Brain pericyte (primary cell): ENCODE data around the gene ZNF630.
"Not testable (repeated sequence)": the region's sequence is repeated elsewhere in the genome, so short reads cannot be mapped to it uniquely, and the experiment has no call there.

Experiments
- DNase-seq: peaks from one replicate; pipeline ENCODE4 v3.0.0-alpha.2; 2012; ENCODE audit warnings: low read depth, low spot score

The ZNF630 gene

DNA sequence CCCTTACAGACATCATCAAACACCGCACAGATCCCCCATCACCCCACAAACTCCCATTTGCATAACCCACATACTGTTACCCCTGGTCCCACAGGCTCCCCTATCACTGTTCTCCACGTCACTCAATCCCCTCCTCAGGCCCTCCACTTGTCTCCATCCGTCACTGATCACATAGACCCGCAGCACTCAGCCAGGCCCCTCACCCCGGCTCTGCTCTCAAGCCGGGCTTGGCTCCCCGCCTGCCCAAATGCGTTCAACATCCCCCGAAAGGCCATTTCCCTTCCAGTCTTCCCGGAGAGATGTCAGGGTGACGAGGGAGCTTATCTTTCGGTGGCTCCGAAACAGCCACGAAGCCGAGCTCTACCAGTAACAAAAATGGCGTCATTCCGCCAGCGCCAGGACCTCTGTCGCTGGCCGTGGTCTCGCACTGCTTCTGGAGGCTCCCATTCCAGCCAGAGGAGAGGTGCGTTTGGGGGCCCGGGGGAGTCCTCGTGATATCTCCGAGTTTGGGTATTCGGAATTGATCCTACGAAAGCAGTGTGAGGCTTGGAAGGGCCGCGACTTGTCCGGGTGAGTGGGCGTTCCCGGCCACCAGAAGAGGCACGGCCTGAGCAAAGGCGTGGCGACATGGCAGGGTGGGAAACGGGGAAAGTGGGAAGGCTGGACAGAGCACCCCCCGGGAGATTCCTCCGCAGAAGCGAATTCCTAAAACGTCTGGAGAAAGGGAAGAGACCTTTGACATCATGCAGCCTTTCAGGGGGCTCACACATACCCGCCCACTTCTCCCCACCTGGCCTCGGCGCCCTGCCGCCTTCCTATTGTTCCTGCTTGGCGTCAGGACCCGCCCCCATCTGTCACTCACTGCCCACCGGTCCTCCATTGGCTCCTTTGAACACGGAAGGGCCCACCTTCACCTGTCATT is at the start of gene ZNF630:
Gene ZNF630 (minus strand): TSS at position 577 of the 922 bp plus-strand sequence. CDS start 4,754 bp downstream, outside the sequence.
- no peak for DNase-seq

DNA sequence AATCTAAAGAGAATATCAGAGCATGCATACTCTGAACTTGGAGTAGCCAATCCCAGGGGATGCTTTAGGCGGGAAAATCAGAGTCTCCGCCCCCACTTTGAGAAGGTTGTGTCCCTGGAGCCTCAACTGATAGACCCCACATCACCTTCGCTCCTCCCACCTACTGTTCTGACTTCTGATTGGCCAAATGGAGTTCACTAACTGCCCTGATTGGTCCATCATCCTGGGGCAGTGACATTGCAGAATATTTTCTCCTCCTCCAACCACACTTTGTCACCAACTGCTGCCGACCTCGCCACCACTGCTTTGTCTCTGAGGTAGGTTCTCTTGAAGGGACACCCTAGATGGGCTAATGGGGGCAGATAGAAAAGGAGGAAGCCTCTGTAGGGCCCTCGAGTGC is 36.3 kb upstream of the ZNF630 start:
- DNase-seq, result no peak

DNA sequence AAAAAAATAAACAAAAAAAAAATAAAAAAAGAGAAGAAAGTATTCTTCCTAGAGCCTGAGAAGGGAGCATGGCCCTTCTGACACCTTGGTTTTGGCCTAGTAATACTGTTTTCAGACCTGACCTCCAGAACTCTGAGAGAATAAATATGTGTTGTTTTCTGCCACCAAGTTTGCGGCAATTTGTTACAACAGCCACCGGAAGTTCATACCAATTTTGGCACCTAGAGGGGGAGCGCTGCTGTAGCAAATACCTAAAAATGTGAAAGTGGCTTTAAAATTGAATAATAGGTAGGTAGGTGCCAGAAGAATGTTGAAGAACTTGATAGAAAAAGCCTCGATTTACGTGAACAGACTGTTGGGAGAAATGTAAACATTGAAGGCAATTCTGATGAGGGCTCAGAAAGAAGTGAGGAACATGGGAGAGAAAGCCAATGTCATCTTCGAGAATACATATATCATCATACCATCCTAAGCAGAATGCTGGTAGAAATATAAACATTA is 31.5 kb upstream of the ZNF630 start:
- no peak for DNase-seq

DNA sequence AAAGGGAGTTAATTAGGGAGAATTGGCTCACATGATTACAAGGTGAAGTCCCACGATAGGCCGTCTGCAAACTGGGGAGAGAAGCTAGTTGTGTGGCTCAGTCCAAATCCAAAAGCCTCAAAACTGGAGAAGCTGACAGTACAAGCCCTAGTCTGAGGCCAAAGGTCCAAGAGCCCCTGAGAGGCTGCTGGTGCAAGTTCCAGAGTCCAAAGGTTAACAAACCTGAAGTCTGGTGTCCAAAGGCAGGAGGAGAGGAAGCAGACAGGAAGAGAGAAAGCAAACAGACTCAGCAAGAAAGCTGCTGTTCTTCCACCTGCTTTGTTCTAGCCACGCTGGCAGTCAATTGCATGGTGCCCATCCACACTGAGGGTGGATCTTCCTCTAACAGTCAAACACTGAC is 30.0 kb upstream of the ZNF630 start:
- DNase-seq, result no peak

DNA sequence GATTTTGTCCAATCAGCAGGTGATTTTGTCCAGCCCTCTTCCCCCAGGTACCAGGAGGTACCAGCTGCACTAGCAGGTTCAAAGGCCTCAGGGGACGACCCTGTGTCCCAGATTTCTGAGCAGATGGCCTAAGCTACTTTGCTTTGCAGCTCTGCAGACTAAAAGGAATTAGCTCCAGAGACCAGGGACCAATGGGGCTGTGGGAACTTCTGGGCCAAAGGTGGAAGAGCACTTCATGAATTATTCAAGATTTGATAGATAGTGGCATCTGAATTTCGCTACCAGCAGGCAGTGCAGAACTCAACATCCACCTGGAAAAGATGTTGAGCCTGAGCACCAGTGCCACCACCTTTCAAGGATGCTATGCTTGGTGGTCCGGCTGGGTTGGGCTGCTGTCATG is 21.1 kb upstream of the ZNF630 start:
- not testable (repeated sequence) for DNase-seq

DNA sequence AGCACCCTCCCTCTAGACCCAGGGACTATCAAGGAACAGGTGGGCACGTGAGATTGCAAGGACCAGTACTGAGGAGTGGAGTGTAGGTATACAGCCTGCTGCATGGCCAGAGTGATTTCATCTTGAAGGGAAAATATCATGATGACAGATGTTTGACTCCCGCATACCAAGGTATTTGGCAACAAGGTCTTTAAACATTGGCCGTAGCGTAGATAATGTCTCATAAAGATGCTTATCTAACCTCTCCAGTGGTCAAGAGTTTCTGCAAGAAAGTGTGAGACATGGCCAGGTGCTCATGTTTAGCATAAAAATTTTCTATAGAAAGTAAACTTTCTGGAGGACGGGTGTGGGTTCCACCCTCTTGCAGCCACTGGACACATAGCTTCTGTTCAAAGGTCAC is 18.7 kb upstream of the ZNF630 start:
- DNase-seq, result no peak

DNA sequence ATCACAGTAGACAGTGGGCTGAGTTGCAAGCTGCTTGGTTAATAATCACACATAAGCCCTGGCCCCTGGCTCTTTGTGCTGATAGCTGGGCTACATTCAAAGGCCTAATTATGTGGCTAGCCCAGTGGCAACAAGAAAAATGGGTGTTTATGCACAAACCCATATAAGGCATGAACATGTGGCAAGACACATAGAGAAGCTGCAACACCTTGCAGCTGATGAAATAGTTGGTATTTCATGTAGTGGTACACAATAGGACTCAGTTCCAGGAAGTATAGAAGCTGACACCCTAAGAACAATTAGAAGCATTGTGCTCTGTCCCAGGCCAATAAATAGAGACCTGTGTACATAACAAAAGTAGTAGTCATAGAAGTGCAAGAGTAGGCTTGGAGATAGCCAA is 14.6 kb upstream of the ZNF630 start:
- DNase-seq, result no peak

DNA sequence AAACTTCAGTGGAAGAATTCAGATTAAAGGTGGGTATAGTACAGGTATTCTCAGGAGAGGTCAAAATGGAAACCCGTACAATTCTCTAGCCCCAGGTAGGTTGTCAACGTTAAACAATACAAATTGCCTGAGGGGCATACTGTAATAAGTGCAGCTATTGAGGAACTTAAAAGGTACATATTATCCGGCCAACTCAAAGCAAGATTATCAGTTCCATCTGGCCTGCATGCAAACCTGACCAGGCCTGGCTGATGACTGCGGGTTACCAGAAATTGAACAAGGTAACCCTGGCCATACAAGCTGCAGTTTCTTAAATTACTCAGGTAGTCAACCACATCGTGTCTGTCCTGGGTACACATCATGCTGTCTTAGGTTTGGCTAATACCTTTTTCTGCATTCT is 12.3 kb upstream of the ZNF630 start:
- DNase-seq, result no peak

DNA sequence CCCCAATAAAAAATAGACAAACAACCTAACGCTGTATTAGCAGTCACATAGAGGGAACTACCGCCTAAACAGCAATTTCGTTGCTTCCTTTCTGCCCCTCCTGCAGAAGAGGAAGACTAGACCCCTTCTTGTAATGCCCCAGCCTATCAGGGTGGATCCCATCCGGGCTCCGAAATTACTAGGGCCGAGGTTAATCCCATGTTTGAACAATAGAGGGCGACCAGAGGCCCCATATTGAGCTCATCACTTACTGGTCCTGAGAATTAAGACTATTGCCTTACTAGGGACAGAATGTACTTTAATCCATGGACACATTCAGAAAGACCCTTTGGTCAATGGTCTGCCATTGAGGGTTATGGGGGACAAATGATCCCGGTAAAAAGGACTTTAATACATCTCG is 11.8 kb upstream of the ZNF630 start:
- DNase-seq, result no peak

DNA sequence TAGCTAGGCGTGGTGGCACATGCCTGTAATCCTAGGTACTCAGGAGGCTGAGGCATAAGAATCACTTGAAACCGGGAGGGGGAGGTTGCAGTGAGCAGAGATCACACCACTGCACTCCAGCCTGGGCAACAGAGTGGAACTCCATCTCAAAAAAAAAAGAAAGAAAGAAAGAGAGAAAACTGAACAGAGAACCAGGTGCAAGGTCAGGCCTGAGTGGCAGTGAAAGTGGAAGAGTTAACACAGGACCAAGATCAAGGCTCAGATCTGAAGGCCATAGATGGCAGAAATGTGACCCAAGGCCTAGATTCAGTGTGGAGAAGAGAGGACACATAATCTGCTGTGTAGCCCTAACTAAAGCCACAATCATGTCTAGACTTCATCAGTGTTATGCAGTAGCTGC is 4.9 kb upstream of the ZNF630 start:
- DNase-seq, result no peak

DNA sequence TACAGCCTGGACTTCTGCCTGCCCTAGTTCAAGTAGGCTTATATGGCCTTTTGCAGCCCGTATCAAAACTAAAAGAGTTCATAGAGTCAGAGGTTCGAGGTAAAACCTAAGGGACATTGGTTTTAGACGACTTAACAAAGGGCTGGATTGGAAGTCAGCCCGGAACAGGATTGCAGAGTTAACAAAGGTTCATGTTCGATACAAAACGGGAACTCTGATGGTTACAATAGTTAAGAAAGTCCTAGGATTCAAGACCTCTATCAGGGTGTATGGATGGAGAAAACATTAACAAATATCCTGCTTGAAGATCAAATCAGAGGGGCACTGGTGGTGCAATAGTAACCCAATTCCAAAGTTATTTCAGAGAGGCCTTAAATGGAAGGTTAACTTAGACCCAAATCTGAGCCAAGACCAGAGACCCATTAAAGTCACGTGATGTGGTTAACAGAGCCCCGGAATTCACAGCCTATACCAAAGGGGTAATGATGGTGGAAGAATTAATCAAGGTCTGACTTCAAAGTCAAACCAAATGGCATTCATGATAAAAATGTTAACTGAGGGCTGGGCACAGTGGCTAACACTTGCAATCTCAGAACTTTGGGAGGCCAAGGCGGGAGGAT is 656 bp upstream of the ZNF630 start:
- DNase-seq, result no peak

DNA sequence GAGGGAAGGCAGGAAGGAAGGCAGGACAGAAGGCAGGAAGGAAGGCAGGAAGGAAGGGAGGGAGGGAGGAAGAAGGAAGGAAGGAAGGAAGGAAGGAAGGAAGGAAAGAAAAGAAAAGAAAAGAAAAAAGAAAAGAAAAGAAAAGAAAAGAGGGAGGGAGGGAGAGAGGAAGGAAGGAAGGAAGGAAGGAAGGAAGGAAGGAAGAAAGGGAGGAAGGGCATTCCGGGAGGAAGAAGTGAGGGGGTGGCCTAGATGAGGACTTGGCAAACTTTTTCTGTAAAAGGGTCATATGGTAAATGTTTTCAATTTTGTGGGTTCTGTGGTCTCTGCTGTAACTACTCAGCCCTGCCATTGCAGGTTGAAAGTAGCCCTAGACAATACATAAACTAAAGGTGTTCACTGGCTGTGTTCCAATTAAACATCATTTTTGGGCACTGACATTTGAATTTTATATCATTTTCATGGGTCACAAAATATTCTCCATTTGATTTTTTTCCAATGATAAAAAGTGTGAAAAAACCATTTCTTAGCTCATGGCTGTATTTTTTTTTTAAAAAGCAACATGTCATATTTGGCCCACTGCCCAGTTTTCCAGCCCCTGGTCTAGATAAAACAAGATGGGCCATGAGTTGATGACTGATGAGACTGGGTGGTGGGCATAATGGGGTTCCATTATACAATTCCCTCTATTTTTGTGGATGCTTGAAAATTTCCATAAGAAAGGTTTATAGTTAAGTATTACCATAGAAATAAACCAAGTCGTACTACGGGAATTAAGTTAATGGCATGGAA is 3.1 kb downstream of the ZNF630 start:
- DNase-seq, result no peak

DNA sequence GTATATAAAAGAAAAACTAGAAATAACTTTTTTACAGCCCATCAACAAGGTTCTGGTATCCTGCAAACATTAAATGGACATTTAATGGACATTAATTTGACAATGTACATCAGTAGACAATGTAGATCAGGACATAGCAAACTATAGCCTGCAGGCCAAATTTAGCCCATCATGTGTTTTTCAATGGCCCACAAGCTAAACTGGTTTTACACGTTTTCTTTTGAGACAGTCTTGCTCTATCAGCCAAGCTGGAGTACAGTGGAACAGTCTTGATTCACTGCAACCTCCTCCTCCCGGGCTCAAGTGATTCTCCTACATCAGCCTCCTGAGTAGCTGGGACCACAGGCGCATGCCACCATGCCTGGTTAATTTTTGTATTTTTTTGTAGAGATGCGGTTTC is 7.2 kb downstream of the ZNF630 start:
- DNase-seq, result no peak

DNA sequence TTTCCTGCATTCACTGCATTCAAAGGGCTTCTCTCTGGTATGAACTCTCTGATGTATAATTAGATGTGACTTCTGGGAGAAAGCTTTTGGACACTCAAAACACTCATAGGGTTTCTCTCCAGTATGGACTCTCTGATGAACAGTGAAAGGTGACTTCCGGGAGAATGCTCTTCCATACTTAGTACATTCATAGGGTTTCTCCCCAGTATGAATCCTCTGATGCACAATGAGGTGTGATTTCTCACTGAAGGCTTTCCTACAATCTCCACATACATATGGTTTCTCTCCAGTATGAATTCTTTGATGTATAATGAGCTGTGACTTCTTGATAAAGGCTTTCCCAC is 12.2 kb downstream of the ZNF630 start:
- DNase-seq, result no peak

DNA sequence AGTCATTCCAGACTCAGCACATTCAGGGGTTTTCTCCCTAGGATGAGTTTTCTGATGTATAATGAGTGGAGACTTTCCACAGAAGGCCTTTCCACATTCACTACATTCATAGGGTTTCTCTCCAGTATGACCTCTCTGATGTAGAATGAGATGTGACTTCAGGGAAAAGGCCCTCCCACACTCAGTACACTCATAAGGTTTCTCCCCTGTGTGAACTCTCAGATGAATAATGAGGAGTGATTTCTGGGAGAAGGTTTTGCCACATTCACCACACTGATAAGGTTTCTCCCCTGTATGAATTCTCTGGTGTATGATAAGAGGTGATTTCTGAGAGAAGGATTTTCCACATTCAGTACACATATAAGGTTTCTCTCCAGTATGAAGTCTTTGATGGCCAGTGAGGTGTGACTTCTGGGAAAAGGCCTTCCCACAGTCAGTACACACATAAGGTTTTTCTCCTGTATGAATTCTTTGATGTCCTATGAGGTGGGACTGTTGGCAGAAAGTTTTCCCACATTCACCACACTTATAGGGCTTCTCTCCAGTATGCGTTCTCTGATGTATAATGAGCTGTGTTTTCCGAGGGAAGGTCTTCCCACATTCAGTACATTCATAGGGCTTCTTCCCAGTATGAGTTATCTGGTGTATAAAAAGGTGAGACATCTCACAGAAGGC is 12.7 kb downstream of the ZNF630 start:
- no peak for DNase-seq

DNA sequence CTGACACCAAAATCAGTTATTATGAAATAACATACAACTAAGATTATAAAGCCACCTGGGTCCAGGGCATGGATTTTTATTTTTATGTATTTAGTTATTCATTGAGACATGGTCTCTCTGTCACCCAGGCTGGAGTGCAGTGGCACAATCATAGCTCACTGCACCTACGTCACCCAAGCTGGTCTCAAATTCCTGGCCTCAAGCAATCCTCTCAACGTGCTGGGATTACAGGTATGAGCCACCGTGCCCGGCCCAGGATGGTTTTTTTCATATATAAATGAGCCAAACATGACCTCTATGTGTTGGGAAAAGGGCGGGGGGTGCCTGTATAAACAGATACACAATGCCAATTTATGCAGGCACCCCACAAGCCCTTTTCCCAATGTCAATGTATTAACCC is 24.6 kb downstream of the ZNF630 start:
- no peak for DNase-seq

DNA sequence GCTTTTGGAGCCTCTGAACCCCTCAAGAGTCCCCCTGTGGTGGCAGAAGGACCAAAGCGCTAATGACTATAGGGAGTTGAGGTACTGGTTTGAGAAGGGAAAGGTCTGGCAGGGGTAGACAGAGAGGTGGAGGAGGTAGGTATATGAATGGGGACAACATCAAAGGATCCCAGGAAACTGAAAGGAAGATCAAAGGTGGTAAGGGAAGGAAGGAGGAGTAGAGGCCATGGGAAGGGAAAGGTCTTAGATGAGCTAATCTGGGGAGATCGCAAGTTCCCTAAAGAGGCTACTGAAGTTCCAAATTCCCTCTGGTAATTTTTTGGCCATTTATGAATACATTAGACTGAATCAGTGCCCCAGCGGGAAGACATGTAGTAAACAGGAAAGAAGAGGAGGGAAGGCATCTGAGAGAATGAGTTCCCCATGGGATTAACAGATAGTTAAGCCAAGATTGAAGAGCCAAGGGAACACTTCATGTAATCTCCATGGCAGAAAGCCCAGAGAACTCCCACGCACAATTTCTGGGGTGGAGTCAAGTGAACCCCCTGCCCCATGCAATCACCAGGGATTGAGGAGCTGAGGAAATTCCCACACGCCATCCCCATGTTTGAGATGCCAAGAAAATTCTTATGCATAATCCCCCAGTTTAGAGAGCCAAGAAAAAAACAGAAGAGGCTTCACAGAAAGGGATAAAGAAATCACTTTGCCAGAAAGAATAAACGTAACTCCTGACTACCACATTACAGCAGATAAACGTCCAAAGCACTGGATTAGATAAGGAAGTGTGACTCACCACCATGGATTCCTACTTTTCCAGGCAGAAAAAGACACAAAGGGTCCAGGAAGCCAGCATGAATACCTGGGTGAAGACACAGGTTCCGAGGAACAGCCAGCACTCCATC is 25.8 kb downstream of the ZNF630 start:
- peak; percentile 8 for DNase-seq

DNA sequence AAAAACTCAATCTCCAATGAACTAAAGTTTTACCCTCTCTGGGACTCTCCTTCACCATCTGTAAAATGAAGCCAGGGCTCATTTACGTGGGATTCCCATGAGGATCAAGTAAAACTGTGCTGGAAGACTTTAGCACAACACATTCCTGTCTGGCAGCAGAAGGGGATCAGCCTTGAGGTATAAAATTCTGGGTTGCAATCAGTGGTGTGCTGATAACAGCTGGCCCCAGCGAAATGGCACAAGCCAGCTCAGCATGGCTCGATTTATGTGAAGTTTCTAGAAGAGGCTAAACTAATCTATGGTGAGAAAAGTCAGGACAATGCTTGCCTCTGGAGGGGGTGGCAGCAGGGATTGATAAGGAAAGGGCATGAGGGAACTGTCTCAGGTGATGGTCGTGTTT is 28.4 kb downstream of the ZNF630 start:
- DNase-seq, result no peak

DNA sequence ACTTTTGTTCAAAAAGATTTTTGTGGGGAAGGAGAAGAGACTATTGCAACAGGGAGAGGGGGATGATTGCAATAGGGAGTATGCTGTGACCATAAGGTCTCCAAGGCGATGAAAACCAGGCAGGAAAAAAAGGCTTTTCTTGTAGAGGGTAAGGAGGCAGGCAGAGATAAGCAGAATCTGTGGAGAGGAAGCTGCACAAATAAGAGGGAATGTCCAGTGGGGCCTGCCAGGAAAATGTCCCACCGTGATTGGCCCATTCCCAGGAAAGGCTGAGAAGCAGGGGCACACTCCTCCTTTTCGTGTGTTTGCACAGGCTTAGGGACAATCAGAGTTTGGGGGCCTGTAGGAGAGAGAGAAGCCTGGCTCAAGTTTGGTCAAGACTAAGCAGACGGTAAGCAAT is 35.5 kb downstream of the ZNF630 start:
- DNase-seq, result no peak

DNA sequence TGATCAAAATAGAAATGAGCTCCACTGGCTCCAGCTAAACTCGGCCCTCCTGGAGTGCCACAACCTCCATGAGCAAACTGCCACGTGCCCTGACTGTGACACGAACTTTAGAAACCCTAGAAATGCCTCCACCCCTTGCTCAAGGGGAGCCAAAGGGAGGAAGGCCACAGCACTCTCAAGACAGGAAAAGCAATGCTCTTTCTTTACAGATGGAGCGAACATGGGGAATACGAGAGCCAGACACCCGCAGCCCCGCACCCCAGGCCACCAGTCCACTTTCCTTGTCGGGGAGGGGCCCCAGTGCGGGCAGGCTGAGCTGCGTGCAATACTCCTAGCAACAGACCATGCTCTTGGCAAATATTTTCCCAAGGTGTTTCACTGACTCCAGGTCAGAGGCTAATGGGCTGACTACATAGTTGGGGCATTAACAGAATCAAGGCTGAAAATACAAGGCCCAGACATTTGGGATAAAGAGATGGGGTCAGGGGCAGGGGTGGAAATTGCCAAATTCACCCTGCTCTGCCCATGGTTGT is 40.7 kb downstream of the ZNF630 start:
- DNase-seq, result not testable (repeated sequence)
